LNCAP (cell line): Measurements from ENCODE around the gene ZBTB20.

ENCODE experiments used
- TF ChIP-seq, protein P1 (sequence below): fragments of 450-650 bp; IDR thresholded peaks from 2 replicates; pipeline ENCODE4 v1.5.1; 2017; ENCODE audit warnings: mild to moderate bottlenecking

Gene ZBTB20

DNA sequence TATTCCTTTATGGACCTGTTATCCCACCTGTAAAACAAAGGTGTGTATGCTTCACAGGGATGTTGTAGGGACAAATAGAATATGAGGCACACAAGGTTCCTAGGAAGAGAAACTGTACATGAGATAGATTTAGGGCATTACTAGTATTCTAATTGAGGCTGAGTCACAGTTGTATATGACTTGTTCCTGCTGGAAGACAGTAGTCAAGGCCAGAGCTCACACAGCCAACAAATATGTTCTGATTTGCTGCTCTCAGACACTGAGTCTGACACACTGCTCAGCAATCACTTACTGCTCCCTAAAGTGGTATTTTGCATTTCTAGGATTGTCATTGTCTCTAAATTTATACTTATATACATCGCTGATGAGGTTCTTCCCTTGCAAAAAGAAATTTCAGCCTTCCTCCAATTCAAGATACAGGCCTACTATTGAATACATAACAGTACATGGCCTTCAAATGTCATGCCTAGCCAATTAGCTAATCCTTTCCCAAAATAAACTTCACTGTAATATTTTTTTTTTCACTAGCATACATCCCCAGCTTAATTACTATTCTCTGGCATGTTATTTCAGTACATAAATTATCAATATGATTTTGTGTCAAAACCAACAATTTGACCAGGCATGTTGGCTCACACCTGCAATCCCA lies 783.4 kb downstream of the ZBTB20 start:
- TF ChIP-seq, protein P1, sequence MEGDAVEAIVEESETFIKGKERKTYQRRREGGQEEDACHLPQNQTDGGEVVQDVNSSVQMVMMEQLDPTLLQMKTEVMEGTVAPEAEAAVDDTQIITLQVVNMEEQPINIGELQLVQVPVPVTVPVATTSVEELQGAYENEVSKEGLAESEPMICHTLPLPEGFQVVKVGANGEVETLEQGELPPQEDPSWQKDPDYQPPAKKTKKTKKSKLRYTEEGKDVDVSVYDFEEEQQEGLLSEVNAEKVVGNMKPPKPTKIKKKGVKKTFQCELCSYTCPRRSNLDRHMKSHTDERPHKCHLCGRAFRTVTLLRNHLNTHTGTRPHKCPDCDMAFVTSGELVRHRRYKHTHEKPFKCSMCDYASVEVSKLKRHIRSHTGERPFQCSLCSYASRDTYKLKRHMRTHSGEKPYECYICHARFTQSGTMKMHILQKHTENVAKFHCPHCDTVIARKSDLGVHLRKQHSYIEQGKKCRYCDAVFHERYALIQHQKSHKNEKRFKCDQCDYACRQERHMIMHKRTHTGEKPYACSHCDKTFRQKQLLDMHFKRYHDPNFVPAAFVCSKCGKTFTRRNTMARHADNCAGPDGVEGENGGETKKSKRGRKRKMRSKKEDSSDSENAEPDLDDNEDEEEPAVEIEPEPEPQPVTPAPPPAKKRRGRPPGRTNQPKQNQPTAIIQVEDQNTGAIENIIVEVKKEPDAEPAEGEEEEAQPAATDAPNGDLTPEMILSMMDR = no peak

DNA sequence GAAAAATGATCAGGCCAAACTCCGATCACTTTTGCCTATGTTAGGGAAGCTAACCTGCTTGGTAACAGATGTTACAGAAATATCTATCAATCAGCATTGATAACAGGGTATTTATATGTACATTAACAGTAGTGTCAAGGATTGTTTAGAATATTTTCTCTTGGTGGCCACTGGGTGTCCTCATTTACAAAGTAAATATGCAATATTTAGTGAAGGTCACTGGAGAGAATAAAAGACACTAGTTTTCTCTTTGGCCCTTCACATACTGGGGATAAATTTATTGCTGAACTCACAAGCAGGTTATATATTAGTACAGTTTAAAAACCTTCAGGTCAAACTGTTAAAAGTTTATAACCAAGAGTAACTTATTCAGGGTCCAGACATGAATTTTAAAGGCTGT lies 784.3 kb downstream of the ZBTB20 start:
- TF ChIP-seq, protein P1 = peak; percentile 60

DNA sequence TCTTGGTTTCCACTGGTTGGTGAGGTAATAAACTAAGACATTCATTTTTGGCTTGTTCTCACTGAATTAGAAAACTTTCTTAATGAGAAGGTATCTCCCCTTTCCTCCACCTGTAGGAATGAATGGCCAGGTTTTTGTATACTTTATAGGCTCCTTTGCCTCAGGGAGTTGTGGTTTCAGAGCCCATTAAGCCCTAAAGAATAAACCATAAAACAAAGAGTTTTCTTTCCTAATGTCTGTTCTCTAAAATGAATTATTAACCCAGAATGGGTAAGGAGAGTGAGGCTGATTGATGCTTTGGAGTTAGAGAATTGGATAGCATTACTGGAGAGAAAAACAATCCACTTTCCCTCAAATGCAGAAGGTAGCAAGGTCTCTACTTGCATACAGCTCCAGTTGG lies 785.7 kb downstream of the ZBTB20 start:
- TF ChIP-seq, protein P1 = no peak

DNA sequence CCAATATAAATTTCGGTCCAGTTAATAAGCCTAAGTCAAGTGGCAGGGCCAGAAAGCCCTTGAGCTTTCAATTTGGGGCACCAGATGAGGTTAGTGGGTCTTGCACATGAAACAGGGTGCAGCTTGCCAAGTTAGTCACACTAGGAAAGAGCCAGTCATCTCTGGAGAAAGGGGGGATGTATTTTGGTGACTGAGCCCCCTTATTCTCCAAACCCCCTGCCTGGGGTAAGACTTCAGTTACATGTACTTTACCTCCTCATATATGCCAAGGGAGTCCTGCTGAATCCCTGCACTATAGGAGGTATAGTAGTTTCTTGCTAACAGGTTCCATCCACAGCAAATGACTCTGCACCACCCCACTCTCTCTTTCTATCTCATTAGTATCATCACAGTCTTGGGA lies 790.6 kb downstream of the ZBTB20 start:
- TF ChIP-seq, protein P1 = no peak

DNA sequence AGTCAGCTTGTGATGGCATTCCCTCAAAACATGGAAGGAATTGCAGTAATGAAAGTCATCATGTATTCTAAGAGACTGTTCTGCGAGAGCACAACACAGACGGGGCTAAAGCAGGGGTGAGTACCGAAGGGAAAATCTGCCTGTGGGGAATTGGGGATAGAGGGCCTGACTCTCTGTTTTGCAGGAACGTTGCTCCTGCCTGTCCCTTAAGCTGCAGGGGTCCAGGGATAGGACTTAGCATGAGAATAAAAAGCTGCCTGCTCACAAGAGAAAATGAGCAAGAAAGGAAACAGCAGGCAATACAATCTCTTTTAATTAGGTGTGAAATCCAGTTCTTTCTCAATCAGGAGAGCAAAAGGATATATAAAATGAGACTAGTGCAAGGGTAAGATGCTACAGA lies 791.0 kb downstream of the ZBTB20 start:
- TF ChIP-seq, protein P1 = no peak

DNA sequence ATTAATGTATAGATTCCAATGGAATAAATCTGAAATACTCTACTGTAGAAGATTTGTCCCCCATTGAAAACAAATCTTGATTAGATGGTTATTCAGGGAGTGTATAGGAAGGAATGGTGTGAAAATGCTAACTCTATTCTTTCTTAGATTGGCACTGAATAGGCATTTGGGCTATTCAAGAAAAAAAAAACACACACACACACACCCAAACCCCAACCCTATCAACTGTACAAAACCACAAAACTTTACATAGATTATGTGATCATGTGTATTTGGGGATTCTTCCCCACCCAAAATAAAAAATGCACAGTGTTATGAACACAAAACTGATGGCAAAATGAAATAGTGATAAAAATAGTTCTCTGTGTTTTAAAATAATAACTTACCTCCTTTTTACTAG lies 791.4 kb downstream of the ZBTB20 start:
- TF ChIP-seq, protein P1 = no peak

DNA sequence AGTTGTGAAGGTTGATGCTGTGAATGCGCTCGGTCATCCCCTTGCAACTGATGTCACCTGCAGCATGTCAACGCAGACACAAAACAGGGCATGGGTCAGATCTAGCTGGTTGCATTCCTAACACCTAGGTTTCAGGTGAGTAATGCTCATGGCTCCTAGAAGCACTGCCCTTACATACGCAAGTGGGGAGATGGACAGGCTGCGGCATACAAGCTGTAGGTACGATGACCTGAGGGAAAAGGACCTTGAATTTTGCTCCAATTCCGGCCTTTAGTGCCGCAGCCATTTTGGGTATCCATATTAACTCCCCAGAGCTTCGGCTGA lies 795.3 kb downstream of the ZBTB20 start:
- TF ChIP-seq, protein P1 = no peak
